HG02610 (cell line): ENCODE data around the gene HSD3B7.

Source experiments
- ATAC-seq: cut with Tn5 transposase; IDR thresholded peaks from one replicate; pipeline ENCODE4 v1.9.1; 2021; ENCODE audit warnings: mild to moderate bottlenecking, moderate library complexity; ENCODE audit not compliant: unreplicated experiment

The HSD3B7 gene

DNA sequence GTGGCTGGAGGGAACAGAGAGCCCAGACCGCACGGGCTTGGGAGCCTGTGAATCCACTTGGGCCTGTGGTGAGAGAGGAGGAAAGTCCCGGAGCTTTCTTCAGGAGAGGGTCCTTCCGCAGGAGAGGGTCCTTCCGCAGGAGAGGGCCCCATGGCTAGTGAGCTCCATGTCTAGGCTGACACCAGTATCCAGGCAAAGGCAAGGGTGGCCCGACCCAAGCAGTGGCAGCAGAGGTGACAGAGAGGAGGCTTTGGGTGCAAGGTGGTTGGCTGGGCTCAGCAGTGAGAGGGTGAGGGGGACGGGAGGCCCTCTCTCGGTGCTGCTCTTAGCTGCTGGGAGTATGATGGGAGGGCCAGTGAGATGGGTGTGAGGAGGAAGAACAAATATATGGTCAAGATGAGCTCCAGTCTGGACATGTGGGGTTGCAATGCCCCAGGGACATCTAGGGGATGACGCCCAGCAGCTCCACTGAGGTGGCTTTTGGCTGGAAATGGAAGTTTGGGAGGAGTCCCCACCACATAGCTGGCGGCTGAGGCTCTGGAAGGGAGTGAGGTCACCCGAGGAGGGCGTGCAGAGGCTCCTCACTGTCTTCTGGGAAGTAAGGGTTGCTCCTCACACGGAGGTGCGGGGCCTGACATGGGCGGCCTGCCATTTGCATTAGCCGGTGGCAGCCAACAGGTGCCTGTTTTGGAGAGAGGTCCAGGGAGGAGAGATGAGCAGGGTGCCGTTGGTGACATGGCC is 2.3 kb upstream of the HSD3B7 start:
- no peak for ATAC-seq

DNA sequence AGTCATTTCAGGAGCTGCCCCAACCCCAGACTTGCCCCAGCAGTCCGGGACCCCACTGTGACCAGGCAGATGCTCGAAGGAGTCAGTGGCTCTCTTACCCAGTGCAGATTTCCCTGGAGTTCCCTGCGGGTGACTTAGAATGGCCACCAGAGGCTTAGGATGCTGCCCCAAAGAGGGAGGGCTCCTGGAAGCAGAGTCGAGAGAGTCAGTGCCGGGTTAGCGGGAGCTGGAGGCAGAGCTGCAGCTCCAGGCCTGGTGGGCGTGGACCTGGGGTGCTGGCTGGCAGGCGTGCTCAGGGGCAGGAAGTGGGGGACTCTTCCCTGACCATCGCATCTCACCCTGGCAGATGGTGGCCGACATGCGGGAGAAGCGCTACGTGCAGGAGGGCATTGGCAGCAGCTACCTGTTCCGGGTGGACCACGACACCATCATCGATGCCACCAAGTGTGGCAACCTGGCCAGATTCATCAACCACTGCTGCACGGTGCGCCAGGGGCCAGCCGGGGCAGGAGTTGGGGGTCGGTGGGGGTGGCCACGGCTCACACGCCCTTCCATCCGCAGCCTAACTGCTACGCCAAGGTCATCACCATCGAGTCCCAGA is 1.6 kb upstream of the HSD3B7 start:
- no peak for ATAC-seq

DNA sequence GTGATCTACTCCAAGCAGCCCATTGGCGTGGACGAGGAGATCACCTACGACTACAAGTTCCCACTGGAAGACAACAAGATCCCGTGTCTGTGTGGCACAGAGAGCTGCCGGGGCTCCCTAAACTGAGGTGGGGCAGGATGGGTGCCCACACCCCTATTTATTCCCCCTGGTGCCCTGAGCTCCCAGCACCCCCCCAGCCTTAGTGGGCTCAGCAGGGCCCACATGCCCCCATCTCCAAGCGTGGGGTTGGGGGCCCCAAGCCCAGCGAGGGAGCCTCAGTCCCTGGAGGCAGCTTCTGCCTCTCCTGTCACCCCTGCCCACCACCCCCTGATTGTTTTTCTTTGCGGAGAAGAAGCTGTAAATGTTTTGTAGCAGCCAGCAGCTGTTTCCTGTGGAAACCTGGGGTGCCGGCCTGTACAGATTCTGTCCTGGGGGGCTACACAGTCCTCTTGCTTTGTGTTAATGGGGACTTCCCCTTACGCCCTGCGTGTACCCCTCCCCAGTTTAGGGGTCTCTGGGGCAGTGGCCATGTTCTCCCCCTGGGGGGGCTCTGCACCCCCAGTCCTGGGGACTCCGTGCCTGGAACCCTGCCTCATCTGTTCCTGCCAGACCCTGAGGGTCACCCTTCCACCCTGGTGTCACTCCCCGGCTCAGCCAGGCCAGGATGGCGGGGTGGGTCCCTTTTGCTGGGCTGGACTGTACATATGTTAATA is 953 bp upstream of the HSD3B7 start:
- ATAC-seq, result no peak

DNA sequence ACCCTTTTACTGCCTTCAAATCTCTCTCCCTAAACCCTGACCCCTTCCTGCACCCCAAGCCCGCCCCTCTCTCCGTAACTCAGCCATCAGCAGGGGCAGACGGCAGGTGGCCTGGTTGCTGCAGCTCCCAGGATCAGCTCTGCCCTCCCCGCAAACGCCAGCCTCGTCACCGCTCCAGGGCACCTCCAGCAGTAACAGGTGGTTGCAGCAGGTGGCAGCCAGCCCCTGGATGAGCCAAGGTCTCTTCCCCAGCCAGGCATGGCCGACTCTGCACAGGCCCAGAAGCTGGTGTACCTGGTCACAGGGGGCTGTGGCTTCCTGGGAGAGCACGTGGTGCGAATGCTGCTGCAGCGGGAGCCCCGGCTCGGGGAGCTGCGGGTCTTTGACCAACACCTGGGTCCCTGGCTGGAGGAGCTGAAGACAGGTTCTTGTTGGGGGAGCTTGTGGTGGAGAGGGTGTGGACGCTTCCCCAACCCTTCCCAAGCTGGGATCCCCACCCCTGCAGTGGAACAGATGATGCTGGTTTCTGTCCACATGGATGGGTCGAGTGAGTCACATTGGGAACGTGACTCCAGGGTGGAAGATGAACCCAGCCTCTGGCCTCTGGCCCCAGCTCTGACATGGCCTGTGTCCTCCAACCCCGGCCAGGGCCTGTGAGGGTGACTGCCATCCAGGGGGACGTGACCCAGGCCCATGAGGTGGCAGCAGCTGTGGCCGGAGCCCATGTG is 558 bp downstream of the HSD3B7 start:
- ATAC-seq, result no peak

DNA sequence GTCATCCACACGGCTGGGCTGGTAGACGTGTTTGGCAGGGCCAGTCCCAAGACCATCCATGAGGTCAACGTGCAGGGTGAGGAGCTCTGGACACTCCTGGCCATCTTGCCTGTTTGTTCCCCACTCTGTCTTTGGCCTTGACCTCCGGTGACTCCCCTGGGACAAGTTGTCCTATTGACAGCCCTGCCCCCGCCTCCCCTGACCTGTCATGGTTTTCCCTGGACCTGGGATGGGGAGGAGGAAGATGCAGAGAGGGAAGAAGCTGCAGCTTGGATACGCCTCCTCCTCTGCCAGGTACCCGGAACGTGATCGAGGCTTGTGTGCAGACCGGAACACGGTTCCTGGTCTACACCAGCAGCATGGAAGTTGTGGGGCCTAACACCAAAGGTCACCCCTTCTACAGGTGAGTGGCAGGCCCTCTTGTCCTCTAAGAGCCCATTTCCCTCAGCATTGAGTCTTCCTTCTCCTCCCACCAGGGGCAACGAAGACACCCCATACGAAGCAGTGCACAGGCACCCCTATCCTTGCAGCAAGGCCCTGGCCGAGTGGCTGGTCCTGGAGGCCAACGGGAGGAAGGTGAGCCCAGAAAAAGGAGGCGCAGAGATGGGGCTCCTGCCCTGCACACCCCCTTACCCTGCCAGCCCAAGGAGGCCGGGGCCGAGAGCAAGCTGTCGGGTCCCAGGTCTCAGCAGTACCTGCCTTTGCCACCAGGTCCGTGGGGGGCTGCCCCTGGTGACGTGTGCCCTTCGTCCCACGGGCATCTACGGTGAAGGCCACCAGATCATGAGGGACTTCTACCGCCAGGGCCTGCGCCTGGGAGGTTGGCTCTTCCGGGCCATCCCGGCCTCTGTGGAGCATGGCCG is 1.4 kb downstream of the HSD3B7 start:
- no peak for ATAC-seq

DNA sequence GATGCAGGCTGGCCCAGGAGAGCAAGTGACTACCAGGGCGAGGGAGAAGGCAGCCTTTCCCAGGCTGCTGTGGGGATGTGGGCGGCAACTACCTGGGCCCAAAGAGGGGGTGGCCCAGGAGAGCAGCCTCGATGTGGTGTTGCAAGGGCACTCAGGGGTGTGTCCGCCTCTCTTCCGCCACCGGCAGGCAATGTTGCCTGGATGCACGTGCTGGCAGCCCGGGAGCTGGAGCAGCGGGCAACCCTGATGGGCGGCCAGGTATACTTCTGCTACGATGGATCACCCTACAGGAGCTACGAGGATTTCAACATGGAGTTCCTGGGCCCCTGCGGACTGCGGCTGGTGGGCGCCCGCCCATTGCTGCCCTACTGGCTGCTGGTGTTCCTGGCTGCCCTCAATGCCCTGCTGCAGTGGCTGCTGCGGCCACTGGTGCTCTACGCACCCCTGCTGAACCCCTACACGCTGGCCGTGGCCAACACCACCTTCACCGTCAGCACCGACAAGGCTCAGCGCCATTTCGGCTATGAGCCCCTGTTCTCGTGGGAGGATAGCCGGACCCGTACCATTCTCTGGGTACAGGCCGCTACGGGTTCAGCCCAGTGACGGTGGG is 2.7 kb downstream of the HSD3B7 start:
- ATAC-seq, result no peak

DNA sequence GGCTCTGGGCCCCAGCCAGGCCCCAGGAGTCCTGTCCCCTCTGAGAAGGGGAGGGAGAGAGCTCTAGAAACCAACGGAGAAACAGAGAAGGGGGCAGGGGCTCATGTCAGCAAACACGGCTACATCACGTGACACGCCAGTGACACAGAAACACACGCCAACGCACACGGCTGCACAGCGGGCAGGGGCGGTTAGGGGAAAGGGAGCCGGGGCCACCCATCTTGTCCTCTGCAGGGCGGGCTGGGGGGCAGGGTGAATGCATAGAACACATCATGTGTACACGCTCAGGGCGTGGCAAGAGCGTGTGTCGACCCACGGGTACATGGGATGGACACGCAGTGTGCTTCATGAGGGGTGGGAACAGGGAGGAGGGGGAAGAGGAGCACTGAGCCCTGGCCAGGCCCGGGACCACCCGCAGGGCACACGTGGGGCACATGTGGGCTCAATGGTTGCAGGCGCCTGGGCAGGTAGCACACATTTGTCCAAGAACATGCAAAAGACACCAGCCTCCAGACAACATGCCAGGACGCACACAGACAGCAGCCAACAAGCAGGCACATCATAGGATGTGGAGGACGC is 4.6 kb downstream of the HSD3B7 start:
- no peak for ATAC-seq

DNA sequence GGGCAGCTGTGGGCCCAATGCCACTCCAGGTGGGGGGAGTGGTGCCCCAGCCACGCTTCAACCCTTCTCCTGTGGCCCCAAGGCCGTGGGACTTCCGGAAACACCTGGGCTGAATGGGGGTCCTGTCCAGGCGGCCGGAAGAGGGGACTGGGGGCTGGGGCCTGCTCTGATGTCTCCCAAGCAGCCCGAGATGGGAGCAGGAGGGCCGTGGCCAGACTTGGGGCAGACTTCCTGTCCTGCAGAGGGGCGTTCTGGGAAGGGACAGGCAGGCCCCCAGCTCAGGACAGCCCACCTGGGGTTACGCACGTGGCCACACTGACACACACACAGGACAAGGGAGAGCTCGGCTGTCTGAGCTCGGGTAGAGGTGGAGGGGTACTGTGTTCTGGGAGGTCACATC is 5.1 kb downstream of the HSD3B7 start:
- no peak for ATAC-seq

DNA sequence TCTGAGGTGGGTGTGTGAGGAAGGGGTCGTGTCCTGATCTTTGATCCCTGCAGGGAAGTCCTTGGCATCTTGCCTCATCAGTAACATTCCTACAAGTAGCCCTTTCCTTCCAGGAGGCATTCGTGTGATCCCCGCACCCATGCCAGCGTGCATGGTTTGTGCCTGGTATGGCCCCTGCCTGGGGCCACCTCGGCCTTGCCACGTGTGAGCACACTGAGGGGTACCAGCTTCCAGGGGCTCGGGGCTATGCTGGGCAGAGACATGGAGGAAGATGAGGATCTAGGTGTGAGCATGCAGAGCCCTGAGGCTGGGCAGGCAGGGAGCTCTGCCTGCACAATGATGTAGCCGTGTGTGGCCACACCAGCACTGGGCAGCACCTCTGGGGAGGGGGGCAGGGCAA is 6.0 kb downstream of the HSD3B7 start:
- no peak for ATAC-seq

DNA sequence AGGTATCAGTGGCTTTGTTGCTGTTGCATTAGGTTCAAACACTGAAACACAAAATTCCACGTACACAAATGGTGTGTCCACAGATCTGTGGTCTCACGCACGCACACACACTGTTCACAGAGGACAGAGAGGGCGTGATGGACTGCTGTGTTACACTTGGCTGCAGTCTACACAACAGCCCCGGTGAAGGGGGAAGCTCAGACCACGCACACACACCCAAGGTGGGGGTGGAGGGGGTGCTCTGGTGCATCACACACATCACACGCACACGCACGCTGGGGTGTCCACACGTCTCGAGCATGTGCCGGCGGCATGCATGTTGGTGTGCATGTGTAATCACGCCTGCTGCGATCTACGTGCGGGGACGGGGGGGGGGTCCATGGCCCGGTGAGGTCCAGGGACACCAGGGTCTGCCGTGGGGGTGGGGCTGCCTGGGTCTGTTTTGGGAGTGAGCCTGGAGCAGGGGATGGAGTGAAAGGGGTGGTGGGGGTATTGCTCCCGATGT is 7.3 kb downstream of the HSD3B7 start:
- no peak for ATAC-seq

DNA sequence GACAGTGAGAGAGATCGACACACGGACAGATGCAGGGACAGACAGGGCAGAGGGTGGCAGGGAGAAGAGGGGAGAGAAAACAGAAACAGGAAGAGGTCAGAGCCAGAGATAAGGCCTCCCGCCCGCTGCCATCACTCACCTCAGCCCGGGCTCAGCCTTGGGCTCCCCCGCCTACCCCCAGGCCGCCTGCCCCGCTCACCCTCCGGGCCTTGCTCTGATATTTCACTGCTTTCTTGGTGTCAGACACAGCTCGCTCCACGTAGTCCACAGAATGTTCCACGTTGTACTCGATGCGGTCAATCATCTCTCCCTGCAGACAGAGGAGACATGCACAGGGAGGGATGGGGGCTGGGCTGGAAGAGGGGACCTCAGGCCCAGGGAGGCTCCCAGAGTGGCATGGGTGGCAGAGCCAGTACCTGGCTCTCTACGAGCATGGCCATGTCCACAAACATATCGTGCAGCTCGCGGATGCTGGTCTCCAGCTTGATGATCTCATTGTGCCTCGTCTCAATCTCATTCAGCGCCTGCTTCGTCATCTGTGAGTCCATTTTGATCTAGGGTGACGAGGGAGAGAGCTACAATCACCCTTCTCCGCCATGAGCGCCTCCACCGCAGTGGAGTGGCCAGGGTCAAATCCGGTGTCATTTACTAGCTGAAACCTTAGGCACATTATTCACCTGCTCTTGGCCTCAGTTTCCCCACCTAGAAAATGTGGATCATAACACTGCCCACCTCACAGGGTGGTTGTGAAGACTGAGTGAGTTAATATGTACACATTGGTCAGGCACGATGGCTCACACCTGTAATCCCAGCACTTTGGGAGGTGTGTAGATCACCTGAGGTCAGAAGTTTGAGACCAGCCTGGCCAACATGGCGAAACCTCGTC is 8.2 kb downstream of the HSD3B7 start:
- ATAC-seq, result no peak

DNA sequence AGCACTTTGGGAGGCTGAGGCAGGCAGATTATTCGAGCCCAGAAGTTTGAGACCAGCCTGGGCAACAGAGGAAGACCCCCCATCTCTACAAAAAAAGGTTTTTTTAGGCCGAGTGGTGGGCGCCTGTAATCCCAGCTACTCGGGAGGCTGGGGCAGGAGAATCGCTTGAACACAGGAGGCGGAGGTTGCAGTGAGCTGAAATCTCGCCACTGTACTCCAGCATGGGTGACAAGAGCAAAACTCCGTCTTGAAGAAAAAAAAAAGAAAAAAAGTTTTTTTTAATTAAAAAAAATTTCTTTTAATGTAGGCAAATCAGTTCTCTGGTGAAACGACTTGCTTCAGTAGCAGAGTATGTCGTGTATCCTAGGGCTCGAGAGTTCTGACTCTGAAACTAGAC is 10.9 kb downstream of the HSD3B7 start:
- ATAC-seq, result no peak

DNA sequence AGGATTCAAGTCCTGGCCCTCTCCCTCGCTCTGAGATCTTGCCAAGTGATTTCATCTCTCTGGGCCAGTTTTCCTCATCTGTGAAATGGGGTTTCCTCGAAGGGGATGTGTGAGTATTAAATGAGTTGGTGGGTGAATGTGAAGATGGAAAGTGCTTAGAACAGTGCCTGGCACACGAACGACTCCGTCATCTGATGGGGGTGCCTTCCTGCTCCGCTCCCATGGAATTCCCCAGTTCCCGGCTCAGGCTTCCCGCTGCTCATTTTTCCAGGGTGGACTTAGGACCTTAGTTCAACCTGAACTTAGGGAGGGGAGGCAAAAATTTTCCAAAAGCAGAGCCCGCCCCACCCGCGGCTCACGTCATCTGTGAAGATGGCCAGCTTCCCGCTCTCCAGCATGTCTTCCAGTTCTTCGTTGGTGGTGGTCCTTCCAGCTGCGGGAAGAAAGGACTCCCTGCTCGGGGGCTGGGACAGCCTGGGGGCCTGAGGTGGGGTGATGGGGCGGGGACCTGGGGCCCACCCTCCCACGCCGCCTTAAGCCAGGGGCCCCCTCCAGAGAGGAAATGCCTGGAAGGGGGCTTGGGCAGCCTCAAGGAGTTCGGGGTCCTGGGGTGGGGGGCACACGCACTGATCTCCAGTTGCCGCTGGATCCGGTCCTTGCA is 11.4 kb downstream of the HSD3B7 start:
- no peak for ATAC-seq

DNA sequence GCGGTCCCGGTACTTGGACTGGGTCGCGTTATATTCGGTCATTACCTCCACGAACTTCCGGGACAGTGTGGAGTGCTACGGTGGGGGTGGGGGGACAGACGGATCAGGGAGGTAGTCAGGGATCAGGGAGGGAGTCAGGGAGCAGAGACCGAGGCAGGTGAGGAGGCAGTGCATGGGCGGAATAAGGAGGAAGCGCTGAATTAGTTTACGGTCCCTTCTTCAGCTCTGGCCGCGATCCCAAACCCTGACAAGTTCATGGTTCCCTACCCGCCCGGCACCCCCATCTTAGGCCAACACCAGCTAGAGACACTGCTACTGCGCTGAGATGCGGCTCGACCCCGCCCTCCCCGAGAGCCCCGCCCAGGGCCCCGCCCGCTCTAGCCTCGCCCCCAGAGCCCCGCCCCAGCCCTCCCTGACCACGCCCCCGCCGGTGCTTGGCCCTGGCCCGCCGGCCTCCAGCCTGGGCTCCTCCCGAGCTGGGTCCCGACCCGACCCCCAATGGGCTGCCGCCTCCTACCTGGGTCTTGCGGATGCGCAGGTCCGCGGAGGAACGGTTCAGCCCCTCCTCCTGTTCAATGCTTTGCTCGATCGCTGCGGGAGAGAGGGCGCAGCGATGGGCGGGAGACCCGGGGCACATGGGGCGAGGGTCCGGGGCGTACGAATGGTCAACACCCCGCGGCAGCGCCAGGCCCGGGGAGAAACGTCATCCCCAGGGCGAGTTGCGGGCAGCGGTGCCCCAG is 12.1 kb downstream of the HSD3B7 start:
- ATAC-seq, result peak; percentile 74

DNA sequence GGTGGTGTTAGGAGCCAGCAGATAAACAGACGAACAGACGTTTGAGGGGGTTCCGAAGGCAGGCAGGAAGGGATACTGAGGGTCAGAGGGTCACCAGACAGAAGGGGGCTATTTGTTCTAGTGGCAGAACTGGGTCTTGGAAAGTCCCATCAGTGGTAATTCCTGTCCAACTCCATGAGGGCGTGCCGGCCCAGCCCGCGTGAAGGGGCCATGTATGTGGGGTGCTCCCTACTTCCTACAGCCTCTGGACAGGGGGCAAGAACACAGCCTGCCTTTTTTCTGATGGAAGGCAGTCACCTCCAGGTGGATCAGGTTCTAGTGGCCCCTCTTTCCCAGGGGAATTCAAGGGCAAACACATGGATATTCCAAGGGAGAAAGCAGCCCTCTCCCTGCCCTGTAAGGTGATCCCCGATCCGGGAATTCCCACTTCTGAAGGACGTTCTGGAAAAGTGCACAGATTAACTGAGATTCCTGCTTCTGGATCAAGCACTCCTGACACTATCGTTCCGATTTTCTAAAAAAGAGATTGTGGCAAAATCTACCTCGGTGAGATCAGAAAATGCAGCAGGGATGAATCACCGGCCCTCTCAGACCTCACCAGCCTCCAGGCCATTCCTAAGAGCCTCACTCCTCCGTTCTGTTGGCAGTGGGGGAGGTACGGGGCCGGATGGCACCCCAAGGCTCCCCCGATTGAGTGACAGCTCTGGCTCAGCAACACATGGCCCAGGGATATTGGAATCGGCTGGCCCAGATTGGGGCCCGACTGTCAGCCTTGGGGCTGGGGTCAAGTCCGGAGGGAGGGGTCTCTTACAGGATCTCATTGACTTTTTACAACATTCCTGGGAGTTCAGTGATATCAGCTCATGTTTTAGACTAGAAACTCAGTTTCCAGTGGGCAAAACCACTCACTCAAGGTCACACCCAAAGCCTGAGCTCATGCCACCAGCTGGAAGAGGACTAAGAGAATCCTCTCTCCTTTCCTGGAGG is 13.0 kb downstream of the HSD3B7 start:
- ATAC-seq, result no peak
